ENCODE results near the gene CGB1. TPM values are rescaled to one million over a fixed set of nuclear protein-coding genes. Genes with fewer than 3 reads are reported as not detected.

The CGB1 gene
- total and polyA plus RNA-seq, 2 of the 8 experiments (the other 6 are each of a cell fraction or from before 2014, with no cell fraction given) = not detected

DNA sequence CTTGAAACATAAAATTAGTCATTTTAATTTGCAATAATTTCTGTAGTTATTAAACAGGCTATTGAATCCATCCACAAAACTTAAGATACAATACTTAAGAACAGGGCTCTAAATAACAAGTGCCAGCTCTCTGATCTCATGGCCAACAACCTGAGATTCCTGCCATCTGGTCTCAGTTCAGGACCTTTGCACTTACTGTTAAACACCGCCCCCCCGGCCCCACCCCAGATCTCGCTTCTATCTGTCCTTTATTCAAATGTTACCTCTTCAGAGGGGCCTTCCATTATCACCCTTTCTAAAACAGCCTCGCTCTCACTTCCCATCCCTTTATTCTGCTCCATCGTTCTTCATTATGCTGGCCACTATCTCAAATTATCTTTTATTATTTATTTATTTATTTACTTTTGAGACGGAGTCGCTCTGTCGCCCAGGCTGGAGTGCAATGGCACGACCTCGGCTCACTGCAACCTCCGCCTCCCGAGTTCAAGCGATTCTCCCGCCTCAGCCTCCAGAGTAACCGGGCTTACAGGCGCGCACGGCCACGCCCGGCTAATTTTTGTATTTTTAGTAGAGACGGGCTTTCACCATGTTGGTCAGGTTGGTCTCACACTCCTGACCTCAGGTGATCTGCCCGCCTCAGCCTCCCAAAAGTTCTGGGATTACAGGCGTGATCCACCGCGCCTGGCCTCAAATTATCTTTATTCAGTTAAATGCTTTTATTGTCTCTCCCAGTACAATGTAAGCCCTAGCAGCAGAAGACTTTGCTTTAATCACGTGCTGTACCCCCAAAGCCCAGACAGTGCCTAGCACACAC lies 47.7 kb upstream of the CGB1 start:
- FAIRE-seq (no peak), DNase-seq (ENCODE audit: low read depth in 1 of 2, low spot score in 2 of 2) (no peak)
- Histone ChIP-seq H3K4me3 (ENCODE audit: extremely low read depth in 1 of 4, insufficient read depth in 2 of 4, low read depth in 3 of 4, low read length in 4 of 4) (peak overlapping the region; percentile 84 to 97 (median 90); a peak in 6 of 8 replicates), H4K8ac (ENCODE audit: extremely low read depth, insufficient read depth, low read length) (peak overlapping the region; percentile 35; the same call in 1 of the 2 replicates), H3K9ac (replicated peaks in 1 of 4; ENCODE audit: extremely low read depth in 1 of 4, low read depth in 3 of 4, low read length in 3 of 4) (peak overlapping the region in 3 of 4 experiments; percentile 35 to 98 (median 83); a peak in 4 of 7 replicates), H3K4me1 (replicated peaks in 1 of 4; ENCODE audit: control insufficient read depth in 3 of 4, insufficient read depth in 4 of 4, low read length in 3 of 4) (peaks cover 4 to 6% (median 5%) of the 10 kb centered on the region in 4 experiments), H3K9me3 (ENCODE audit: insufficient read depth in 2 of 2, low read depth in 1 of 2, low read length in 1 of 2) (no peaks in the 10 kb centered on the region), H2AK5ac (ENCODE audit: low read depth, low read length) (no peak overlapping the region), H2BK15ac (ENCODE audit: low read length) (no peak overlapping the region), H4K5ac (ENCODE audit: insufficient read length, low read depth, low read length) (peak overlapping the region; percentile 96), H3K14ac (ENCODE audit: insufficient read length) (no peak overlapping the region), H3K79me2 (ENCODE audit: control insufficient read depth in 1 of 2, insufficient read depth in 2 of 2, low read length in 2 of 2) (peaks cover 29 to 36% of the 10 kb centered on the region in 2 experiments), H2BK5ac (ENCODE audit: low read depth, low read length) (peak overlapping the region; percentile 77; the same call in 1 of the 2 replicates), H3K18ac (ENCODE audit: extremely low read depth, low read length) (peak overlapping the region; percentile 97), H3K27ac (ENCODE audit: low read depth, low read length) (peak overlapping the region; percentile 94; the same call in 1 of the 2 replicates), H4K91ac (replicated peaks; ENCODE audit: insufficient read length, low read length) (peak overlapping the region; percentile 69), H3K4ac (replicated peaks; ENCODE audit: insufficient read length, low read depth, low read length) (peak overlapping the region; percentile 30), H3K56ac (replicated peaks; ENCODE audit: insufficient read length, low read depth, low read length) (no peak overlapping the region), H2BK20ac (ENCODE audit: low read length) (no peak overlapping the region), H2BK12ac (ENCODE audit: low read depth, low read length) (no peak overlapping the region), H2BK120ac (replicated peaks; ENCODE audit: low read depth, low read length) (no peak overlapping the region), H3K4me2 (ENCODE audit: insufficient read depth in 1 of 2, low read depth in 2 of 2, low read length in 2 of 2) (peak overlapping the region; percentile 82 to 88), H3K36me3 (ENCODE audit: control insufficient read depth in 2 of 4, insufficient read depth in 4 of 4, low read length in 3 of 4) (peaks cover 5 to 26% (median 9%) of the 10 kb centered on the region in 4 experiments), H4K20me1 (replicated peaks in 1 of 2; ENCODE audit: control insufficient read depth in 1 of 2, insufficient read depth in 2 of 2, low read length in 2 of 2) (peaks cover 15 to 17% of the 10 kb centered on the region in 2 experiments), H3K27me3 (replicated peaks in 1 of 4; ENCODE audit: control insufficient read depth in 3 of 4, extremely low read depth in 1 of 4, insufficient read depth in 3 of 4, low read length in 3 of 4) (peaks cover 0 to 3% (median 0%) of the 10 kb centered on the region in 4 experiments; a peak in 1 of 7 replicates), H3K23me2 (ENCODE audit: low read depth, low read length) (peaks cover 14% of the 10 kb centered on the region; the same call in 1 of the 2 replicates), H3K23ac (ENCODE audit: insufficient read length) (no peak overlapping the region), H2AFZ (ENCODE audit: low read length) (peak overlapping the region; percentile 86), H3K79me1 (ENCODE audit: low read depth, low read length) (peaks cover 9% of the 10 kb centered on the region)
- WGBS, 2 experiments (ENCODE audit: extremely low coverage in 1 of 2, insufficient coverage in 1 of 2, insufficient read length in 1 of 2, insufficient replicate concordance in 2 of 2, low coverage in 1 of 2, low lambda C conversion rate in 2 of 2, missing lambda C conversion rate in 1 of 2) = 82% methylated on average over 26 of the region's 26 CpGs; no CpG with 5 or more reads in 1 of the 2 experiments
- TF ChIP-seq CREB1 (IDR thresholded peaks at IDR 0.05) (no peak), KDM5A (IDR thresholded peaks at IDR 0.05; ENCODE audit: low read length) (no peak)
- CTCF ChIA-PET (ENCODE audit: partially characterized antibody) = interaction anchor here (2.0 kb wide), 1 partner anchor 62 kb away, joined by 4 read pairs; no protein-coding TSS in a partner anchor
- POLR2A ChIA-PET (ENCODE audit: partially characterized antibody) = interaction anchor here (1.3 kb wide), 1 partner anchor 65 kb away, joined by 3 read pairs; no protein-coding TSS in a partner anchor

All from H1 (cell line).